IPS-18a (cell line): ENCODE data around the gene ZNF98.

ENCODE experiments used
- H3K27ac ChIP-seq: one replicate; pipeline ENCODE4 v1.5.1; 2013; ENCODE audit warnings: low read length
- H3K27me3 ChIP-seq: one replicate; pipeline ENCODE4 v1.6.1; 2013; ENCODE audit warnings: mild to moderate bottlenecking, low read length; ENCODE audit not compliant: control insufficient read depth, insufficient read depth
- H3K36me3 ChIP-seq: one replicate; pipeline ENCODE4 v1.6.1; 2013; ENCODE audit warnings: low read depth, low read length; ENCODE audit not compliant: control insufficient read depth
- H3K4me1 ChIP-seq: one replicate; pipeline ENCODE4 v1.6.1; 2013; ENCODE audit warnings: low read depth, low read length; ENCODE audit not compliant: control insufficient read depth
- H3K4me3 ChIP-seq: one replicate; pipeline ENCODE4 v1.5.1; 2013; ENCODE audit warnings: low read length
- H3K9ac ChIP-seq: one replicate; pipeline ENCODE4 v1.6.1; 2013; ENCODE audit warnings: mild to moderate bottlenecking, low read length, moderate library complexity
- H3K9me3 ChIP-seq: one replicate; pipeline ENCODE4 v1.6.1; 2013; ENCODE audit warnings: low read depth, low read length; ENCODE audit not compliant: control insufficient read depth

Gene ZNF98

DNA sequence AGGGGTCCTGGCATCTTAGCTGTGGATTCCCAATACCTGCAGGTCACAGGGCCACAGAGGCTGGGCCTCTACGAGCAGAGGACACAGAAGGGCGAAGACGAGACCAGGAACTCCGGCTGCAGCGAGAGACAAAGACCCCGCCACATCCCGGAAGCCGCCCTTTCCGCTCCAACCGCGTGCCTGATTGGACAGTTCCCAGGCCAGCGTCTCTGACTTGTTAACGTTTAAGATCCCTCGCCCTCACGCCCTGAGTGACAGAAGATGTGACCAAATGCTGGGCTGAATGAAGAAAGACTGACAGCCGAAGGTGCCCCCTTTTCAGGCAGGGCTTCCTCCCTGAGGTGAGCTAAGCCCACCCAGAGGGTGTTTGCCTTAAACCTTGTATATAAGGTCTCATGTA, at the start of gene ZNF98:
ZNF98 (minus strand) TSS at position 136 of the 400 bp plus-strand sequence; CDS start at position 14, 122 bp downstream.
- Histone ChIP-seq H3K27me3 (no peaks in the 10 kb centered on the region), H3K4me1 (no peaks in the 10 kb centered on the region), H3K9ac (no peak within 1 kb of the TSS), H3K36me3 (no peaks in the 10 kb centered on the region), H3K4me3 (no peak within 1 kb of the TSS), H3K9me3 (peaks cover 55% of the 10 kb centered on the region), H3K27ac (no peak within 1 kb of the TSS)

DNA sequence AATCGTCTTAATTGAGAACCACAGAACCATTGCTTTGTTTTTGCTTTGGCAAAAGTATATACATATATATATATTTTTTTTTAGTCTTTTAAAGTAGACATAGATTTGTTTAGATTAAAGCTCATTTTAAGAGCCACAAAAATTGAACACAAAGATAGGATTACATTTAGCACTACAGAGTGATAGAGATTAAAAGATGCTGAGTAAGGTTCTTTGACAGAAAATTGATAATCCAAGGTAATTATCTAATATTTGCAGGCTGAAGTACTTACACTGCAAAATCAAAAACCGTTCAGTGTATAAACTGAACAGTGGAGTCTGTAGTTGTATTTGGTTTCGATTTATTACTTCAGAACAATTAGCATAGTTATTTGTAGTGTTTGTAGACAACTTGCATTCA, 24.5 kb upstream of the ZNF98 start:
- Histone ChIP-seq H3K9me3 (peaks cover 72% of the 10 kb centered on the region), H3K27ac (no peak overlapping the region), H3K36me3 (no peaks in the 10 kb centered on the region), H3K27me3 (no peaks in the 10 kb centered on the region), H3K9ac (no peak overlapping the region), H3K4me1 (no peaks in the 10 kb centered on the region), H3K4me3 (no peak overlapping the region)

DNA sequence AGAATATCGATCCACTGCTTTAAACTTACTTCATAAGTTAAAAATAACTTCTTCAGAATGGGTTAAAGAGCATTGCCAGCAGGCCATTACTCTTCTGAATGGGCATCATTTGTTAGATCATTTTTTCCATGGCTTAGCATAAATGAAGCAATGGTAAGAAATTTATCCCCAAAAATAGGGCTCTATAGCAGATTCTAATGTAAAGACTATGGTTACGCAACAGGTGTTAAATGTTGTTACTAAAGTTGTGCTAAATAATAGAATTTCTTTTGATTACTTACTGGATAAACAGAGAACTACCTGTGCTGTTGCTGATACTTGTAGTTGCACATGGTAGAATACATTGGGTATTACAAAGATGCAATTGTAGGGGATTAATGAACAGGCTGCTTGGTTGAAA, 15.9 kb upstream of the ZNF98 start:
- Histone ChIP-seq H3K27ac (no peak overlapping the region), H3K4me3 (no peak overlapping the region), H3K27me3 (no peaks in the 10 kb centered on the region), H3K4me1 (no peaks in the 10 kb centered on the region), H3K9me3 (peaks cover 41% of the 10 kb centered on the region), H3K36me3 (no peaks in the 10 kb centered on the region), H3K9ac (no peak overlapping the region)

DNA sequence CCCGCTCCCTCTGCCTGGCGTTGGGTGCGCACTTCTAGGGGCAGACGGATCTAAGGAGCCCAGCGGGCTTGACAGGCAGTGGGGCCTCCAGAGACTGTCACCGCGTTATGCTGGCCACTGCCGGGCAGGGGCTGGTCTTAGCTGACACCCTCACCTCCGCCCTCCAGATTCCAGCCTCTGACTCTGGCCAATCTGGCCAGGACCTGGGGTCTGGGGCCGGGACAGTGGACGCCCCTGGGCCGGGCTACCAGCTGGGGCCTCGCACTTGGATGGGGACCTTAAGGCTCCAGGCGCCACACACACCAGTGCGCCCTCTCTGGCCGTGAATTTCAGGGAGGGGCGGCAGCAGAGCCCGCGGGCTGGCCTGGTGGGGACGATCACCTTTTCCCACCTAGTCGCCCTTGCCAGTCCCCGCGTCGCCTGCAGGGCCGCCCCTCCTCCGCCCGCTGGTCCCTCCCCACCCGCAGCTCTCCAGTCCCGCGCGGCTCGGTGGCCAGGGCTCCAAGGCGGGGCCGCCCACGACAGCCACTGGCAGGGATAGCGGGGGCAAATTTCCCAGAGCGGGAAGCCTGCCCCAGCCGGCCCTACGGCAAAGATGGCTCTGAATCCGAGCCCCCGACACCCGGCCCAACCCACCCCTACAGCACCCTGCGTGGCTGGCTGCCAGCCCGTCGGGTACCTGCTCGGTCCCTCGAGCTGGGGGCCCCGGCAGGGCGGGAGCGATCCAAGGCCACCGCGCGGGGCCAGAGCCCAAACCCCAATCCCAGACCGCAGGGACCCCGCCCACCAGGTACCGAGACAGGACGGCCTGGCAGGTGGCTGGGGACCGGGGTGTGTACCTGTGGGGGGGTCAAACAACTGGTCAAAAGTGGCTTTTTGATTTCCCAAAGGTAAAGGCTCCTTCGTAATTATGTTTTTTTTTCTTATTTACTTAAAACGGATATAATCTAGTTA, 6.1 kb upstream of the ZNF98 start:
- H3K9ac ChIP-seq = no peak overlapping the region
- no peaks in the 10 kb centered on the region for H3K27me3 ChIP-seq
- peaks cover 55% of the 10 kb centered on the region for H3K9me3 ChIP-seq
- H3K36me3 ChIP-seq = no peaks in the 10 kb centered on the region
- no peaks in the 10 kb centered on the region for H3K4me1 ChIP-seq
- no peak overlapping the region for H3K4me3 ChIP-seq
- H3K27ac ChIP-seq = no peak overlapping the region

DNA sequence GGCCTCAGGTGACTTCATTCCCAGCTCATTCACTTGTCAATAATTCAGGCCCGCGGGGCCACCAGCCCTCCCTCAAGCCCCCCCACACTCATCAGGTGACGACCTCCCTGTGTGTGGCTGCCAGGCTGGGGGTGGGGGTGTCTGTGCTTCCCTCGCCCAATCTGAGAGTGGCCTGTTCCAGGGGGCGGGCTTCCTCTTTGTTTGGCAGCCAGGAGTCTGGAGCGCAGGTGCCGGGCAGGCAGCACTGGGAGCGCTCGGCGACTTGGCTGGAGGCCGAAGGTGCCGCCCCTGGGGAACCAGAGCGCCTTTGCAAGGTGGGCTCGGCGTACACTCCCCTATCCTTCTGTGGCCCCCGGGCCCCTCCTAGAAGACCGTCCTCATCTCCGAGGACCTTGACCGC, 5.4 kb upstream of the ZNF98 start:
- Histone ChIP-seq H3K4me3 (no peak overlapping the region), H3K27ac (no peak overlapping the region), H3K9ac (no peak overlapping the region), H3K27me3 (no peaks in the 10 kb centered on the region), H3K9me3 (peaks cover 54% of the 10 kb centered on the region), H3K36me3 (no peaks in the 10 kb centered on the region), H3K4me1 (no peaks in the 10 kb centered on the region)

DNA sequence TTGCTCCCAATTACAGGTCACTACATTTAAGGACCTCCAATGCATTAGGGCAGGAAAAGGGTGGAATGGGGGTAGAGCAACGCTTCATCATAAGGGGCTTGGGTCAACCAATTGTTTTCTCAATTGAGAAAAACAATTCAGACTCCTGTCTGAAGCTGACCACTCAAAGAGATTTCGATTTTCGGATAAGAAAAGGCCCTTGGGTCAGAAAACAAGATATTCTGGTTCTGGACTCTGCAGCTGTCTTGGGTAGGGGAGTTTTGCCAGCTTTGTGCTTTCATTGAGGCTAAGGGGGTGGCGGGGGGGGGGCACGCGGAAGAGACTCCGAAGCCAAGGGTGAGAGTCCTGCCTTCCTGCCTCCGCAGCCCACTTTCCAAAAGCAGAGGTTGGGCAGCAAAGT, 4.8 kb upstream of the ZNF98 start:
- Histone ChIP-seq H3K4me1 (no peaks in the 10 kb centered on the region), H3K4me3 (no peak overlapping the region), H3K27ac (no peak overlapping the region), H3K27me3 (no peaks in the 10 kb centered on the region), H3K36me3 (no peaks in the 10 kb centered on the region), H3K9me3 (peaks cover 54% of the 10 kb centered on the region), H3K9ac (no peak overlapping the region)

DNA sequence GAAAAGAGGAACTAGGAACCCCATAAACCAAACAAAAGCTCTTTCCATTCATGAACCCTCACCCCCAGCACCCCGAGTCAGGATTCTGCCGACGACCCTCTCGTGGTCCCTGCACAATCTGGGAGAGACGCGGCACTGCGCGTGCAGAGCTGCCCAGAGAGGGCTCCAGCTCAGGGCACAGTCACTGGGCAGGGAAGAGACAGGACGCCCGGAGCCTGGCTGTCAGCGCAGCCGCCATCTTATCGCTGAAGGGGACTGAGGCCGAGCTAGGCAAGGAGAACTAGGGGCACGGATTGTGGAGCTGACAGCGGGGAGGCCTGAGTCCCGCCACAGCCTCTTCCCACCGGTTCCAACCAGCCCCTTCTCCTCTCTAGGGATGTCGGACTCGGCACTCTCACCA, 349 bp downstream of the ZNF98 start:
- H3K27ac ChIP-seq = no peak overlapping the region
- H3K9me3 ChIP-seq = peaks cover 56% of the 10 kb centered on the region
- H3K36me3 ChIP-seq = no peaks in the 10 kb centered on the region
- no peak overlapping the region for H3K9ac ChIP-seq
- H3K27me3 ChIP-seq = no peaks in the 10 kb centered on the region
- no peaks in the 10 kb centered on the region for H3K4me1 ChIP-seq
- no peak overlapping the region for H3K4me3 ChIP-seq

DNA sequence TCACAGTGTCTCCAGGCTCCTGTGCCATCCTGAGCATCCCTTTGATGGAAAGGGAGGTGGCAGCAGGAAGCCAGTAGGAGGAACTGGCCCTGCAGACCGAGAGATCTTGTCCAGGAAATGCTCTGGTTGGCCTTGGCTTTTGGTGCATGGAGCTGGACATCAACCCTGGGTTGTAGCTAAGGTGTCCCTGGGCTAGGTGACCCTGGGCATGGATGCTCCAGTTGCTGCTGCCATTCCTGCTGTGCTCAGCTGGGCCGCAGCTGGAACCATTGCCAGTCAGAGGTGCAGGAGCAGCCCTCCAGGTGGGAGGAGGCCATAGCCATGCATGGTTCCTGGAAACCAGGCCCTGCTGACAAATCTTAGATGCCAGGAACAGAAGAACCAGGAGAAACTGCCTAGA, 67.5 kb downstream of the ZNF98 start:
- Histone ChIP-seq H3K9me3 (peaks cover 56% of the 10 kb centered on the region), H3K36me3 (no peaks in the 10 kb centered on the region), H3K27ac (no peak overlapping the region), H3K27me3 (no peaks in the 10 kb centered on the region), H3K4me3 (no peak overlapping the region), H3K9ac (no peak overlapping the region), H3K4me1 (no peaks in the 10 kb centered on the region)
